ENCODE results near the gene ZNF23. TPM values are rescaled to one million over a fixed set of nuclear protein-coding genes. Genes with fewer than 3 reads are reported as not detected.
A peak's percentile ranks its signal among the peaks of the same experiment; 100 is the strongest.

The ZNF23 gene
- total RNA-seq, 8 experiments from 2014 or later, result 9.5 to 23.8 (median 15.5) TPM

DNA sequence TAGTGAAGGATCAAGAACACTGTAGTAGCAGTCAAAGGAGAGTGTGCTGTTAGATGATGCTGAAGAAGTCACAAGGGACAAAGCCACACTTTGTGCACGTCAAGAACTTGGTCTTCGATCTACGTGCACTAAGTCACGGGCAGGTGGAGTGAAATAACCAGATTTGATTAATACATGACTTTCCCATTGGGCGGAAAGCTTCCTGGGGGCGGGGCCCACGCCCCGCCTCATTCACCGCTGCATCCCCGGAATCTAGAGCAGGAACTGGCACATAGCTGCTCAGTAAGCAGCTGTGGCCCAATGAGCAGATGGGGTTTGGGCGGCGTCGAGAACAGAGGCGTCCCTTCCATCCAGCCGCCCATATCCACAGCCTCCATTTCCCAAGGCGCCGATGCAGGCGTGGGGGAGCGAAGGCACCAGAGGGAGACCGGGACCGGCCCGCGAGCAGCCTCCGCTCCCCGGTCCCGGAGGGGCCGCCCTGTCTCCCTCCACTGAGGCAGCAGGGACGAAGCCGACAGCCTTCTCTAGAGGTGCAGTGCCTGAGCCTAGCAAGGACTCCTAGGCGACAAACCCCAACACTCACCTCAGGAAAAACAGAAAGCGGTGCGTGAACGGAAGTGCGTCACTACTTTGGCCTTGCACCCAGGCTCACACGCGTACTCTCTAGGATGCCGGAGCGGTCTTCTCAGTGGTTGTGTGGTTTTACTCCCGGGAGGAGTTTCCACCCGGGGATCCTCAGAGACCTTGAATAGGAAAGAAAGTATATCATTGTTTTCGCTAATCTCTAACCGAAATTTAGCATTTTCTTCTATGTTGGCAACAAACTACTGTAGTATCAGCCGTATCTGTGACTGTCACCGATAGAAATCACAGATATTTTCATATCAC lies 22.2 kb upstream of the ZNF23 start:
- ATAC-seq (replicated peaks in 6 of 8), result peak; percentile 94 to 97 (median 96)
- Histone ChIP-seq H3K27ac (peak overlapping the region; percentile 93), H3K4me3 (peak overlapping the region; percentile 78 to 96 (median 91)), H3K4me1 (replicated peaks in 1 of 2) (peaks cover 0 to 7% of the 10 kb centered on the region in 2 donors)
- 0 to 10% (median 0%) methylated on average over 1 to 16 of the region's 44 CpGs for WGBS, 10 experiments
- in situ Hi-C loops (cut with MboI; ENCODE audit: low pct_unique_long_range_greater_than_20kb in 2 of 9, low sequenced_read_pairs in 9 of 9, unreplicated experiment in 9 of 9), result no loop called here

DNA sequence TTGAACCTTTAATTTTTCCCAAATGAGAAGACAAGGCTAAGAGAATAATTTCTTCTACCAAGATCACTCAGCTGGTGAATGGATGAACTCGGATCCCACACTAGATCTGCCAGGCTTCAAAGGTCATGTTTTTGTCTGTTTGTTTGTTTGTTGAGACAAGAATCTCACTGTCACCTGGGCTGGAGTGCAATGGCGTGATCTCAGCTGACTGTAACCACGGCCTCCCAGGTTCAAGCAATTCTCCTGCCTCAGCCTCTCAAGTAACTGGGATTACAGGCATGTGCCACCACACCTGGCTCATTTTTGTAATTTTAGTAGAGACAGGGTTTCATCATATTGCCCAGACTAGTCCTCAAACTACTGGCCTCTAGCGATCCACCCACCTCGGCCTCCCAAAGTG lies 20.5 kb upstream of the ZNF23 start:
- in situ Hi-C loops (cut with MboI; ENCODE audit: low pct_unique_long_range_greater_than_20kb in 2 of 9, low sequenced_read_pairs in 9 of 9, unreplicated experiment in 9 of 9), result no loop called here
- Histone ChIP-seq H3K27ac (no peak overlapping the region), H3K4me3 (no peak overlapping the region), H3K4me1 (replicated peaks in 1 of 2) (peaks cover 0 to 7% of the 10 kb centered on the region in 2 donors)
- 25 to 100% (median 86%) methylated on average over 1 to 5 of the region's 5 CpGs; no CpG with 5 or more reads in 1 of the 10 experiments for WGBS, 10 experiments
- ATAC-seq (replicated peaks in 6 of 8), result no peak

DNA sequence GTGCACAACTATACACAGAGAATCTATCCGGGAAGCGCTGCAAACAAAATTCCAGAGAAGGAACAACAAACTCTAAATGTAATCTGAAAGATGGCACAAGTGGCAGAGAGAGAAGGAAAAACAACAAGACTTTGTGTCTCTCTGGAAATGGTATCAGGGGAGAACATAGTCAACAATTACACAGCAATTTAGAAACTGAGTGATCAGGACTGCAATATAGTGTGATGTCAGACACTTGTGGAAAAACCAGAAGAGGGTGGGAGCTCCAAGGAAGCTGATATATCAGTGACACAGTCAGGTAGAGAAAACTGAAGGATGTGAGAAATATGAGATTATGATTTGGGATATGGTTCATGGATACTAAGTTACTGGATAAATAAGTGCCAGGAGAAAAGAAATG lies 18.9 kb upstream of the ZNF23 start:
- peaks cover 0 to 7% of the 10 kb centered on the region in 2 donors for H3K4me1 ChIP-seq (replicated peaks in 1 of 2)
- in situ Hi-C loops (cut with MboI; ENCODE audit: low pct_unique_long_range_greater_than_20kb in 2 of 9, low sequenced_read_pairs in 9 of 9, unreplicated experiment in 9 of 9), result no loop called here
- ATAC-seq (replicated peaks in 6 of 8), result no peak
- 85 to 100% (median 94%) methylated on average over 2 of the region's 2 CpGs; no CpG with 5 or more reads in 5 of the 10 experiments for WGBS, 10 experiments
- H3K4me3 ChIP-seq, result no peak overlapping the region
- H3K27ac ChIP-seq, result no peak overlapping the region

DNA sequence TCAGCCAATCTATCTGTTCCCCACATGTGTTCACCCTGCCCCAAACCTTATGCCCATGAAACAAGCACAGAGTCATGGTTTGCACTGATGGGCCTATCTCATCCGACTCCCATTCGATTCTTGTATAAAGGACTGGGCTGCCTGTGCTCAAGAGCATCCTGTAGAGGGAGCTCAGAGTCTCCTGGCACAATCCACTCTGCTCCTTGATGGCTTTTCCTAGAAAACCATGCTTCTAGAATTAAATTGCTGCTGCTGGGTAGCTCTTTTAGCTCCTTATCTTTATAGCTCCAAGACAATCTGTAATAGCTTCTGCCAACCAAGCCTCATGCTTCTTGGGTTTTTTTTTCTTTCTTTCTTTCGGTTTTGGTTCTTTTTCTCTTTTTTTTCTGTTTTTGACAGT lies 17.4 kb upstream of the ZNF23 start:
- Histone ChIP-seq H3K27ac (no peak overlapping the region), H3K4me3 (no peak overlapping the region), H3K4me1 (replicated peaks in 1 of 2) (peaks cover 0 to 7% of the 10 kb centered on the region in 2 donors)
- 27 to 83% (median 40%) methylated on average over 1 to 3 of the region's 3 CpGs; no CpG with 5 or more reads in 1 of the 10 experiments for WGBS, 10 experiments
- in situ Hi-C loops (cut with MboI; ENCODE audit: low pct_unique_long_range_greater_than_20kb in 2 of 9, low sequenced_read_pairs in 9 of 9, unreplicated experiment in 9 of 9), result no loop called here
- peak in 2 of 8 experiments; percentile 27 to 38 for ATAC-seq (replicated peaks in 6 of 8)

DNA sequence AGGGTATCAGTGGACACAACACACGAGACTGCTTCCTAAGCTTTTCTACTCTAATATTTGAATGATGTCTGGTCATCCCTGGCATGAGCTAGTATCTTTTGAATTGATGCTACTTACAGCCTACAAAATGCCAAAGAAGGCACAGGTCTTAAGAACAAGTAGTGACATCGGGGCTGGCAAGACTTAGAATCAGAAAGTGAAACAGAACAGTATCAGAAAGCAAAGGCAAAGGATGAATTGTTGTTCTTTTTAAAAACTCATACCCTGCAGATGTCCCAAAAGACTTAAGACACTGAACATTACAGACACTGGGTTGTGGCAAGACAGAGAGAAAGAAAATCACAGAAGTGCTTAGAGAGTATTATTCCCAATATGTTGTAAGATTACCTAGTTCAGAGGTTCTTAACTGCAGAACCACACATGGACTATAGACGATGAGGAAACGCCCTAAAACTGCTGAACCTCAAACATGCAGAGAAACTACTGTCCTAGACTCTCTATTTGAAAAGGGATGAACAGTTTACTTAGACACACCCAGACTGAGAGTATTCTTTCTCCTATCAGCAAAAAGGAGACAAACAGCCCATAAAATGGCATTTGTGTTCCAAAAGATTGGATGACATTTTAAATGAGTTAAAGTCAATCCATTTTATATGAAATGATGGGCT lies 14.5 kb upstream of the ZNF23 start:
- Histone ChIP-seq H3K27ac (no peak overlapping the region), H3K4me3 (no peak overlapping the region), H3K4me1 (replicated peaks in 1 of 2) (no peaks in the 10 kb centered on the region)
- WGBS, 10 experiments, result 63 to 97% (median 86%) methylated on average over 2 to 4 of the region's 4 CpGs; no CpG with 5 or more reads in 4 of the 10 experiments
- ATAC-seq (replicated peaks in 6 of 8), result no peak
- in situ Hi-C loops (cut with MboI; ENCODE audit: low pct_unique_long_range_greater_than_20kb in 2 of 9, low sequenced_read_pairs in 9 of 9, unreplicated experiment in 9 of 9), result no loop called here

DNA sequence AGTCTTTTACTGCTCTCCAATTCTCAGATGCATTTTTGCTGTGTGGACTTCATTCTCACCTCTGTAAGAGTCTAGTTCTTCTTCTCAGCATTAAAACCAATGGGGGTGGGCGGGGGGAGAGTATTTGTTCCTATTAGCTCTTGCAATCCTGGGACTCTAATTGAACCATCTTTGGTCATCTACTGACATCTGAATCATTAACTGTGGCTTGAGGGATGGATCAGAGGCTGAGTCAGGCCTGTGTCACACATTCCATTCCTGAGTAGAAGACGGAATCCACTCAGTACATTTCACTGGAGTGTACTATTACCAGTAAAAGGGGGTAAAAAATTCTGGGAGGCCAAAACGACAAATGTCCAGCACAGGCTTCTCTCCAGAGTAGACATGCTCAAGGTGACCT lies 12.8 kb upstream of the ZNF23 start:
- in situ Hi-C loops (cut with MboI; ENCODE audit: low pct_unique_long_range_greater_than_20kb in 2 of 9, low sequenced_read_pairs in 9 of 9, unreplicated experiment in 9 of 9), result no loop called here
- Histone ChIP-seq H3K27ac (no peak overlapping the region), H3K4me1 (replicated peaks in 1 of 2) (no peaks in the 10 kb centered on the region), H3K4me3 (no peak overlapping the region)
- 0 to 100% (median 43%) methylated on average over 1 to 3 of the region's 3 CpGs; no CpG with 5 or more reads in 2 of the 10 experiments for WGBS, 10 experiments
- peak in 1 of 8 experiments; percentile 67 for ATAC-seq (replicated peaks in 6 of 8)

DNA sequence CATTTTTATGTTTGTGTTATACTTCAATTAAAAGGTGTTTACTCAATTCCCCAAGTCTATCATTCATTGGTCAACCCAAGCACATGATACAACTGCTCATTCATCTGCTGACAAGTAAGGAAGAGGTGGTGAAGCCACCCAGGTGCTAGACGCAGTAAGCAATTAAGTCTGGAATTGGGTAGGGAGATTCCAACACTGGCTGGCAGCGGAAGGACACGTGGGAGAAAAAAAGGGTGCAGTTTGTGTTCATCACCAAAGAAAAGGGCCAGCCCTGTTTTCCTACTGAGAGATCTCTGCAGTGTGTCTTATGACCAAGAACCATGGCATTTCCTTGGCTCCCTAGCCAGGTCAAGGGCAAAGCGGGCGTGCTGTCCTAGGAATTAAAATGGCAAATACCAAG lies 11.8 kb upstream of the ZNF23 start:
- in situ Hi-C loops (cut with MboI; ENCODE audit: low pct_unique_long_range_greater_than_20kb in 2 of 9, low sequenced_read_pairs in 9 of 9, unreplicated experiment in 9 of 9), result no loop called here
- WGBS, 10 experiments, result 80 to 100% (median 91%) methylated on average over 1 to 5 of the region's 5 CpGs; no CpG with 5 or more reads in 1 of the 10 experiments
- Histone ChIP-seq H3K4me3 (no peak overlapping the region), H3K27ac (no peak overlapping the region), H3K4me1 (replicated peaks in 1 of 2) (no peaks in the 10 kb centered on the region)
- ATAC-seq (replicated peaks in 6 of 8), result no peak

DNA sequence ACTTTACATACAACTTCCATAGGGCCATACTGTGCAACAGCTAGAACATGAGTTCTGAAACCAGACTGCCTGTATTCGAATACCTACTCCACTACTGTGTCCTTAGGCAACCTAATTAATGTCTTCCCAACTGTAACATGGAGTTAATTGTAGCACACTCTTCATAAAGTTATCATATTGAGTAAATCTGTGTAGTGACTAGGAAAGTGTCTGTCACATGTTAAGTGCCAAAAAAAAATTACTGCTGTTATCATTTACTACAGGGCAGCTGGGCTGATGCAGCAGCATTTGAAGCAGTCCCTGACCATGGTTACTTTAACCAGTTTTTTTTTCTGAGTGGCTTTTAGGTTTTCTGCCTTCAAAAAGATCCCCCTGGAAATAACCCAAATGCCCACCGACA lies 10.9 kb upstream of the ZNF23 start:
- in situ Hi-C loops (cut with MboI; ENCODE audit: low pct_unique_long_range_greater_than_20kb in 2 of 9, low sequenced_read_pairs in 9 of 9, unreplicated experiment in 9 of 9), result no loop called here
- no peak for ATAC-seq (replicated peaks in 6 of 8)
- Histone ChIP-seq H3K4me3 (no peak overlapping the region), H3K27ac (no peak overlapping the region), H3K4me1 (replicated peaks in 1 of 2) (no peaks in the 10 kb centered on the region)
- 40 to 100% (median 86%) methylated on average over 1 to 2 of the region's 2 CpGs; no CpG with 5 or more reads in 2 of the 10 experiments for WGBS, 10 experiments

DNA sequence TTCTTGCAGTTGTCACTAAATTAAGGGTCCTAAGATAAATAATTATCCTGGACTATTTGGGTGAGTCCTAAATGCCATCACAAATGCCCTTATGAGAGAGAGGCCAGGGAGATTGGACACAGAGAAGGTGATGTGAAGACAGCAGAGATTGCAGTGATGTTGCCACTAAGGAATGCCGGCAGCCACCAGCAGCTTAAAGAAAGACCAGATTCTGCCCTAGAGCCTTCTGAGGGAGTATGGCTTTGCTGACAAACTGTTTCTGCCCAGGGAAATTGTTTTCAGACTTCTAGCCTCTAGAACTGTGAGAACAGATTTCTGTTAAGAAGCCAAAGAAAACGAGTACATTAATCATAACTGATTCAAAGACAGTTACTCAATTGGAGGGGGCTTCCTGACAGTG lies 10.0 kb upstream of the ZNF23 start:
- no peaks in the 10 kb centered on the region for H3K4me1 ChIP-seq (replicated peaks in 1 of 2)
- no peak for ATAC-seq (replicated peaks in 6 of 8)
- WGBS, 10 experiments, result 0 to 69% (median 39%) methylated on average over 1 to 2 of the region's 2 CpGs; no CpG with 5 or more reads in 4 of the 10 experiments
- H3K27ac ChIP-seq, result no peak overlapping the region
- H3K4me3 ChIP-seq, result no peak overlapping the region
- in situ Hi-C loops (cut with MboI; ENCODE audit: low pct_unique_long_range_greater_than_20kb in 2 of 9, low sequenced_read_pairs in 9 of 9, unreplicated experiment in 9 of 9), result no loop called here

DNA sequence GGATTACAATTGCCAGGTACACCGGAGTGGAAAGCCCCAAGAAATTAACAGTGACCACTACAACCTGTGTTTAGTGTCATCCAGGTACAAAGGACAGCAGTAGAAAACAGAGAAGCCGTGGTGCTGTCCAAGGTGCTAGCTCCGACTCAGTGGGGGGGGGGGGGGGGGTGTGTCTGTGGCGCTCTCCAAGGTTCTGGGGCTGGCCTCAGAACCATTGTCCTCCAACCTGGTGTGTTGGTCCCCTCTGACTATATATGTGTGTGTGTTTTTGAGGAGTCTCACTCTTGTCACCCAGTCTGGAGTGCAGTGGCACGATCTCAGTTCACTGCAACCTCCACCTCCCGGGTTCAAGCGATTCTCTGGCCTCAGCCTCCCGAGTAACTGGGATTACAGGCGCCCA lies 5.8 kb upstream of the ZNF23 start:
- ATAC-seq (replicated peaks in 6 of 8), result peak in 3 of 8 experiments; percentile 36 to 59 (median 48)
- Histone ChIP-seq H3K4me1 (replicated peaks in 1 of 2) (peaks cover 0 to 1% of the 10 kb centered on the region in 2 donors), H3K27ac (no peak overlapping the region), H3K4me3 (no peak overlapping the region)
- 0 to 86% (median 8%) methylated on average over 1 of the region's 9 CpGs; no CpG with 5 or more reads in 6 of the 10 experiments for WGBS, 10 experiments
- in situ Hi-C loops (cut with MboI; ENCODE audit: low pct_unique_long_range_greater_than_20kb in 2 of 9, low sequenced_read_pairs in 9 of 9, unreplicated experiment in 9 of 9), result no loop called here

DNA sequence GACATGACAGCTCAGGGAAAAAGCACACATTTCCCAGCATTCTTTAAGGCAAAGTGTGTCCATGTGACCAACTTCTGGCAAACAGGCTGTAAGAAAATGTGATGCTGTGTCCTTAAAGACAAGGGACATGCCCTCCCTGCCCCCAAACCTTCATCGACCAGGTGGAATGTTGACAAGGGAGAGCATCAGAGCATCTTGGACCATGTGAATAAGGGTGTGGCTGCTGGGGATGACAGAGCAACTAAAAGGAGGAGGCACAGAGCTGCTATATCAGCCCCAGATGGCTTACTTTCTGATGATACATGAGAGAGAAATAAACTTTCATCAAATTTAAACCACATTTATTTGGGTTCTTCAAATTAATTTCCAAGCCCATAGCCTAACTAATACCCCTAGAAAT lies 2.2 kb upstream of the ZNF23 start:
- Histone ChIP-seq H3K27ac (no peak overlapping the region), H3K4me3 (no peak overlapping the region), H3K4me1 (replicated peaks in 1 of 2) (peaks cover 8 to 15% of the 10 kb centered on the region in 2 donors)
- in situ Hi-C loops (cut with MboI; ENCODE audit: low pct_unique_long_range_greater_than_20kb in 2 of 9, low sequenced_read_pairs in 9 of 9, unreplicated experiment in 9 of 9), result no loop called here
- ATAC-seq (replicated peaks in 6 of 8), result no peak
- 0 to 60% (median 43%) methylated on average over 1 of the region's 1 CpG; no CpG with 5 or more reads in 3 of the 10 experiments for WGBS, 10 experiments

DNA sequence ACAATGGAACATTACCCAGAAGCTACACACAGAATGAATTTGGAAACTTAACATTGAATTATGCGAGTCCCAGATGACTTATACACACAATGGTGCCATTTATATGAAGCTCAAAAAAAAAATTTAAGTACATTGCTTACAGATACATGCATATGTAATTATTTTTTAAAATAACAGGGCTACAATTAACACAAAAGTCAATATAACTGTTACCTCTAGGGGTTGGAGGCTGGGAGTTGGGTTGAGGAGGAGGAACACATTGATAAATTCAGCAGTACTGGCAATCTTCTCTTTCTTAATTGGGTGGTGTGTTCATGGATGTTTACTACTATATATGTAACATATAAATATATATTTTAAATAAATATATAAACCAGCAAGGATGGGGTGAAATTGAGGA lies 1.1 kb downstream of the ZNF23 start:
- no peak overlapping the region for H3K27ac ChIP-seq
- in situ Hi-C loops (cut with MboI; ENCODE audit: low pct_unique_long_range_greater_than_20kb in 2 of 9, low sequenced_read_pairs in 9 of 9, unreplicated experiment in 9 of 9), result no loop called here
- no peak for ATAC-seq (replicated peaks in 6 of 8)
- peak overlapping the region; percentile 74 to 96 (median 94) for H3K4me3 ChIP-seq
- H3K4me1 ChIP-seq (replicated peaks in 1 of 2), result peaks cover 8 to 15% of the 10 kb centered on the region in 2 donors
- 90 to 100% (median 100%) methylated on average over 1 of the region's 1 CpG; no CpG with 5 or more reads in 2 of the 10 experiments for WGBS, 10 experiments

DNA sequence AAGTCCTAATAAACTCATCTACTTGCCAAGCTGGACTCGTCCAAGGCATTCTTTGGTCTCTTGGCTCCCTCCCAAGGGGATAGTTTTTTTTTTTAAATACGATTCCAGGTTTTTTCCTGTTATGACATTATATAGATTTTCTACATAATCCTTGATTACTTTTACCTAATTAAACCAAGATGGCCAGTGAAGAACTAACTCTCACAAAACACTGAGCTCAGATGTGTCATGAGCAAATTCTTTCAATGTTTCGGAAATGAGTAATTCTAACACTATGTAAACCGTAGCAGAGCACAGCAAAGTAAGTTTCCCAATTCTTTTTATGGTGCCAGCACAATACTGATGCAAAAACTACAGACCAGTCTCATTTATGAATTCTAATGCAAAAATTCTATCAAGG lies 1.8 kb downstream of the ZNF23 start:
- WGBS, 10 experiments, result 10 to 100% (median 80%) methylated on average over 2 to 4 of the region's 4 CpGs; no CpG with 5 or more reads in 2 of the 10 experiments
- peak in 1 of 8 experiments; percentile 4 for ATAC-seq (replicated peaks in 6 of 8)
- H3K4me3 ChIP-seq, result no peak overlapping the region
- no peak overlapping the region for H3K27ac ChIP-seq
- in situ Hi-C loops (cut with MboI; ENCODE audit: low pct_unique_long_range_greater_than_20kb in 2 of 9, low sequenced_read_pairs in 9 of 9, unreplicated experiment in 9 of 9), result no loop called here
- H3K4me1 ChIP-seq (replicated peaks in 1 of 2), result peaks cover 8 to 15% of the 10 kb centered on the region in 2 donors

All from motor neuron (in vitro differentiated cells).